Ovary (tissue), 3 donors: Measurements from ENCODE around the gene TAAR8.

Experiments
- POLR2A ChIP-seq: fragments of 450-650 bp; IDR thresholded peaks from one replicate; pipeline ENCODE4 v1.6.1; 2017; ENCODE audit warnings: antibody characterized with exemption, mild to moderate bottlenecking, moderate library complexity
- TF ChIP-seq, protein P1 (sequence below), 3 donors: fragments of 450-650 bp in 2 of 3; fragments of 200-600 bp in 1 of 3; IDR thresholded peaks; one replicate each; pipeline versions ENCODE4 v1.5.1 to v1.8.0; 2016 to 2022; ENCODE audit warnings: antibody characterized with exemption in 3 of 3, mild to moderate bottlenecking in 1 of 3
- donor health status: DM: no; HTN: no; CAD: no.

DNA sequence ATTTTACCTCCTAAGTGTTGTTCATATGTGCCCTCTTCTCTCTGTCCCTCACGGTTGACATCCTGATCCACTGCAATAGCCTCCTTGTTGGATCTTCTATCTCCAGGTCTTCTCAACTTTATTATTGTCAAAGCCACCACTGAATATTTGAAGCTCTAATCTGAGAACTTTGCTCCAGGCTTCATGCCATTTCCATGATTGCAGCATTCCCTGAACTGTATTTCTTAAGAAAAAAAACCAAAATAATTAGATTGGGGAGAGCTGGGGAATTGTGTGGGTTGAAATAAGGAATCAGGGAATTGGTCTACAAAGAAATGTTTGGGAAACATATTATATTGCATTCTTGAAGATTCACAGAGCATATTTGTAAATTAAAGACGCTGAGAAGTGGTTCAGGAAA is 37.1 kb upstream of the TAAR8 start:
- TF ChIP-seq, protein P1, sequence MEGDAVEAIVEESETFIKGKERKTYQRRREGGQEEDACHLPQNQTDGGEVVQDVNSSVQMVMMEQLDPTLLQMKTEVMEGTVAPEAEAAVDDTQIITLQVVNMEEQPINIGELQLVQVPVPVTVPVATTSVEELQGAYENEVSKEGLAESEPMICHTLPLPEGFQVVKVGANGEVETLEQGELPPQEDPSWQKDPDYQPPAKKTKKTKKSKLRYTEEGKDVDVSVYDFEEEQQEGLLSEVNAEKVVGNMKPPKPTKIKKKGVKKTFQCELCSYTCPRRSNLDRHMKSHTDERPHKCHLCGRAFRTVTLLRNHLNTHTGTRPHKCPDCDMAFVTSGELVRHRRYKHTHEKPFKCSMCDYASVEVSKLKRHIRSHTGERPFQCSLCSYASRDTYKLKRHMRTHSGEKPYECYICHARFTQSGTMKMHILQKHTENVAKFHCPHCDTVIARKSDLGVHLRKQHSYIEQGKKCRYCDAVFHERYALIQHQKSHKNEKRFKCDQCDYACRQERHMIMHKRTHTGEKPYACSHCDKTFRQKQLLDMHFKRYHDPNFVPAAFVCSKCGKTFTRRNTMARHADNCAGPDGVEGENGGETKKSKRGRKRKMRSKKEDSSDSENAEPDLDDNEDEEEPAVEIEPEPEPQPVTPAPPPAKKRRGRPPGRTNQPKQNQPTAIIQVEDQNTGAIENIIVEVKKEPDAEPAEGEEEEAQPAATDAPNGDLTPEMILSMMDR (IDR thresholded peaks at IDR 0.05): no peak
- TF ChIP-seq POLR2A: no peak
